Inflammatory macrophage treated with lipopolysaccharide for 1 hour (primary cell): Measurements from ENCODE around the gene DDX28.

Source experiments
- DNase-seq, 2 donors: peaks; one replicate each; pipeline ENCODE4 v3.0.0-alpha.2; 2020 to 2022

DDX28 gene, protein sequence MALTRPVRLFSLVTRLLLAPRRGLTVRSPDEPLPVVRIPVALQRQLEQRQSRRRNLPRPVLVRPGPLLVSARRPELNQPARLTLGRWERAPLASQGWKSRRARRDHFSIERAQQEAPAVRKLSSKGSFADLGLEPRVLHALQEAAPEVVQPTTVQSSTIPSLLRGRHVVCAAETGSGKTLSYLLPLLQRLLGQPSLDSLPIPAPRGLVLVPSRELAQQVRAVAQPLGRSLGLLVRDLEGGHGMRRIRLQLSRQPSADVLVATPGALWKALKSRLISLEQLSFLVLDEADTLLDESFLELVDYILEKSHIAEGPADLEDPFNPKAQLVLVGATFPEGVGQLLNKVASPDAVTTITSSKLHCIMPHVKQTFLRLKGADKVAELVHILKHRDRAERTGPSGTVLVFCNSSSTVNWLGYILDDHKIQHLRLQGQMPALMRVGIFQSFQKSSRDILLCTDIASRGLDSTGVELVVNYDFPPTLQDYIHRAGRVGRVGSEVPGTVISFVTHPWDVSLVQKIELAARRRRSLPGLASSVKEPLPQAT

DNA sequence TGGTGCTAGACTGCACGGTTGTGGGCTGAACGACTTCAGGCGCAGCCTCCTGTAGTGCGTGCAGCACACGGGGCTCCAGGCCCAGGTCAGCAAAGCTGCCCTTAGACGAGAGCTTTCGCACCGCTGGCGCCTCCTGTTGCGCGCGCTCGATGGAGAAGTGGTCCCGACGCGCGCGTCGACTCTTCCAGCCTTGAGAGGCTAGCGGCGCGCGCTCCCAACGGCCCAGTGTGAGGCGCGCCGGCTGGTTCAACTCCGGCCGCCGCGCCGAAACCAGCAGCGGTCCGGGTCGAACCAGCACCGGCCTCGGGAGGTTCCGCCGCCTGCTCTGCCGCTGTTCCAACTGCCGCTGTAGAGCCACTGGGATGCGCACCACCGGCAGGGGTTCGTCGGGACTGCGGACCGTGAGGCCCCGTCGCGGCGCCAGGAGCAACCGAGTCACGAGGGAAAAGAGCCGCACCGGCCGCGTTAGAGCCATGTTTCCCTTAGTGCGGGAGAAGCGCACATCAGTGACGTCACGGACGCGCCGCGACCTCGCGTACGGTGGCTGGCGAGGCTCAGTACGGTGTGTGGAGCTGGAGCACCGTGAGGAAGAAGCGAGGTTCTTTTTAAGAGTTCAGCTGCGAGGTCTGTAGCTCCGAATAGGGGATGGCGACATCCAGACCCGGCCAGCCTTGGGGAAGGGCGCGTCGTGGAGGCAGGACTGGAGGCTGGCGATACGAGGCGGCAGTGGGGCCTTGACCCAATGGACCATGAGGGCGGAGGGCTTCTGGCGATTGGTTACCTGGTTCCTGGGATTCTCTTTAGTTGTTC lies at the start of gene DDX28, which contains the start of gene DUS2:
Gene DDX28 (minus strand): TSS at position 505 of the 810 bp plus-strand sequence. CDS start 30 bp downstream, at position 475.
Gene DUS2 (plus strand): TSS at position 557 of the 810 bp plus-strand sequence. CDS start 14,740 bp downstream, outside the sequence.
- peak; percentile 89 to 99 for DNase-seq

DNA sequence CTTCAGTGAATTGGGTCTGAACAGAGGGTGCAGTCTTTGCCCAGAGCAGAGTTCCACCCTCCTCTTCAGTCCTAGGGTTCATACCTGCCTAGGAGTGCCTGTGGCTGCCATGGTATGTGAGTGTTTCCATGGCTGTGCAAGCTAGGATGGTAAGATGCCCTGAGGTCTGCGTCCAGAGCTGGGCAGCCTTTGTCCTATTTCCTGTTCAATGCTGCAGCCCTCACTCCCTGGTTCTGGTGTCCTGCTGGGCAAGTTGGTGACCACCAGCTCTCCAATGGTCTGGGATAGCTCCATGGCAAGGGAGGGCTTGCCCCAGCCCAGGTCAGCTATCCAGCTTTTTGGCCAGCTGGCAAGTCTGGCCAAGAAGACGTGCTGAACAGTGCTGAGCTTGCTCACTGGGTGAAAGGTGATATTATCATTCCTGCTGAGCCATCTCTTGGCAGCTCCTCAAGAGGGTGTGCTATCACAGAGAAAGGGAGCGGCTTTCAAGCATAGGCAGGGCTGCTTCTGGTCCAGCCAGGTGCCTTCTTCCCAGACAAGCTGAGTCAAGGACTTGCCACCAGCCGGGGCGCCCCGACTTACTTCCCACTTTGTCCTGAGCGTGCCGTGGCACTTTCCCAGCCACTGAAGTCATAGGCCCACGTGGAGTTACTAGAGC lies 49.1 kb upstream of the DDX28 start:
- no peak for DNase-seq

DNA sequence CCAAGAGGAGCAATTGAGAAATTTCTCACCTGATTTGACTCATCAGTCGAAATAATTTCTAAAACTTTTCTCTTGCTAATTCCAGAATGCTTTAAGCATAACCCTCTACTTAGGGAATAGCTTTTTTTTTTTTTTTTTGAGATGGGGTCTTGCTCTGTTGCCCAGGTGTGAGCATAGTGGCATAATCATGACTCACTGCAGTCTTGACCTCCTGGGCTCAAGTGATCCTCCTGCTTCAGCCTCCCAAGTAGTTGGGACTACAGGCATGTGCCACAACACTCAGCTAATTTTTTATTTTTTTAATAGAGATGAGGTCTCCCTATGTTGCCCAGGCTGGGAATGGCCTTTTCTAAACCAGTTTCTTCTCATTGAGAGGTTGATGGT lies 48.5 kb upstream of the DDX28 start:
- DNase-seq: no peak

GRCh38 chr16:68070806-68071517 lies 47.9 kb upstream of the DDX28 start:
- DNase-seq: no peak

DNA sequence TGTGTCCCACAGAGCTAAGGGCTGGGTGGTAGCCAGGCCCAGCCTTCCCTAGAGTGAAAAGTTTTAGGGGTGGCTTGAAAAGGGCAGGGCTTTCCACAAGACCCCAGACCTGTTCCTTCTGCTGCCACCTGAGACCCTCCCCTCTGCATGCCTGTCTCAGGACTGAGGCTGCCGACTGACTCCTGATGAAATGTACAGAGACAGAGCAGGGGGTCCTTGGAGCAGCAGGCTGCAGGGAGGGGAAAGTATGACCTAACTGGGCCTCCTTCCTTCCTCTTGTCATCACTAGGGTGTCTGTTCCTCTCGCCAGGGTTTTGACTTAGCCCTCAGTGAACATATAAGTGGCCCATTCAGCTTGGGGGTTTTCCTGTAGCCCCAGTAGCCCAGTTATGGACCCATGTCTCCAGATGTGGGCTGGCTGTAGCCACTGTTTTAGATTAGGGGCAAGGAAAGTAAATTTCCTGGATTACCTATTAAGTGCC lies 47.3 kb upstream of the DDX28 start:
- no peak for DNase-seq

- no peak for DNase-seq
Observed at GRCh38 chr16:68069511-68070248, 46.6 kb upstream of the DDX28 start.

GRCh38 chr16:68068926-68069325 lies 45.9 kb upstream of the DDX28 start:
- no peak for DNase-seq

- no peak for DNase-seq
Observed at GRCh38 chr16:68066763-68067162, 43.7 kb upstream of the DDX28 start.

DNA sequence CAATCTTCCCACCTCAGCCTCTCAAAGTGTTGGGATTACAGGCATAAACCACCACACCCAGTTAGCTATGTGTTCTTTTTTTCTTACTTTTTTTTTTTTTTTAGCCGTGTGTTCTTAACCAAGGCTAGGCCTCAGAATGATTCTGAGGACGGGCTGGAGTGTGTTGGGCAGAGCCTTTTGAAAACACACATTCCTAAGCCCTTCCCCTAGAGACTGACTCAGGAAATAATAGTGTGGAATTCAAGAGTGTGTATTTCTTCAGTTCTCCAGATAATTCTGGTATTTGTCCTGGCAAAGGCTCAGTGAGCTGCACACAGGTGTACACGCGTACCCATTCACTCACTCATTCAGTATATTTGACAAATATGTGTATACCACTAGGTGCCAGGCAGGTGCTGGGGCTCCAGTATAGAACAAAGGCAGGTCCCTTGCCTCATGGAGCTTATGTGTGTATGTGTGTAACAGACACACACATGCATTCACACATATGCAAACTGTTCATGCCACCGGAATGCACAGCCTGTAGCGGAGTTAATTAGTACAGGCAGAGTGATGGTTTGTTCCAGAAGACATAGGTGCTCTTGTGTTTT lies 42.8 kb upstream of the DDX28 start:
- no peak for DNase-seq

- peak; percentile 47 to 84 for DNase-seq
Observed at GRCh38 chr16:68064791-68065365, 41.8 kb upstream of the DDX28 start.

DNA sequence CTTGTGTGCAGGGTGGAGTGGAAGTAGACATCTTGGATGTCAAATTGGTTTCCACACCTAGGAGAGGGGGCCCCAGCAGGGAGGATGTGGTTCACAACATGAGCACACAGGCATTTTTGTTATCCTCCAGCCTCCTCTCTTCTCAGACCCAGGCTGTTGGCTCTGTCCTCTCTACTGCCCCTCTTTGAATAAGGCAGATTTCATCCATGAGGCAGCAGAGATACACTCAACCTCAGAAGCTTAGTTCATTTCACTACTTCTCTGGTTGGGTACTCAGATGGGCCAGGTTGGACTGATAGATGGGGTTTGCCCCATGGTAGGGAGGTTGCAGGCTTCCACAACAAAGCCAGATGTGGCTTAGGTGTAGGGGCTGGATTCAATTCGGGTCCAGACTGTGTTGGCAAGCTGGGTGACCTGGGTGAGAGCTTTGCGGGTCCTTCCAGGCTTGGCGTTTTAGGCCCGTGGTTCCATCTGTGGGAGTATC lies 39.9 kb upstream of the DDX28 start:
- DNase-seq: no peak

DNA sequence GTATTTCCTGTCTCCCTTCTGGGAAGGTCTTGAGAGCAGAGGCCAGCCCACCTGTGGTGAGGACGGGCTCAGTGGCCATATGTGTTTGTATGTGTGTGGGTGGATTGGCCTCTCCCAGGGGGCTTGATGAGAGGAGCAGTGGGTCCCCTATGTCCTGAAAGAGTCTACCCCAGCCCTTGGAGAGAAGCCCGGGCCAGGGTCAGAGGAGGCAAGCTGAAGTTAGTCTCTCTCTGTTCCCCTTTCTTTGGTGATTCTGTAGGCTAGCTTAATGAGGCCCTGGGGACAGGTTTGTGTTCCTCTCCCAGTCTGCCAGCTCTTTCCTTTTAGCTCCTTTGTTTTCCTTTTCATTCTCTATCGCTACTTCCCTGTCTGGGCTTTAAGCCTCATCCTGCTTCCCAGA lies 38.4 kb upstream of the DDX28 start:
- no peak for DNase-seq

DNA sequence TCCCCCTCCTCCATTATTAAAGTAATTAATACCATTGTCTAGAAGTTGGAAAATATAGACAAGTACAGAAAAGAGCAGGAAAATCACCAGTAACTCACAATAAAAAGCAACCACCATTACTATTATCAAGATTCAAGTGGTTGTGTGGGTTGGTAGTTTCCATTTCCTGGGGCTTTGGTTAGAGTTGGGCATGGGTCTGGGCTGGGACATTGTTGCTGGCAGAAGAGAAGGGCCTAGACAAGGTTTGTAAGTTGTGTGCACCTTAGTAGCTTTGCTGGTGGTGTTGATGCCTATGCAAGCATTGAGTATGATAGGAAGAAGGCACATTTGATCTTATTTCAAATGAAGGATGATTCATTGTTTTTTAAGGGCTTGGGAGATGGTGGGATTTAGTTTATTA lies 36.8 kb upstream of the DDX28 start:
- no peak for DNase-seq

GRCh38 chr16:68055395-68055794 lies 32.4 kb upstream of the DDX28 start:
- DNase-seq: no peak

GRCh38 chr16:68049449-68049848 lies 26.4 kb upstream of the DDX28 start:
- DNase-seq: peak; percentile 39 to 75

- DNase-seq: no peak
Observed at GRCh38 chr16:68047987-68048386, 25.0 kb upstream of the DDX28 start.

DNA sequence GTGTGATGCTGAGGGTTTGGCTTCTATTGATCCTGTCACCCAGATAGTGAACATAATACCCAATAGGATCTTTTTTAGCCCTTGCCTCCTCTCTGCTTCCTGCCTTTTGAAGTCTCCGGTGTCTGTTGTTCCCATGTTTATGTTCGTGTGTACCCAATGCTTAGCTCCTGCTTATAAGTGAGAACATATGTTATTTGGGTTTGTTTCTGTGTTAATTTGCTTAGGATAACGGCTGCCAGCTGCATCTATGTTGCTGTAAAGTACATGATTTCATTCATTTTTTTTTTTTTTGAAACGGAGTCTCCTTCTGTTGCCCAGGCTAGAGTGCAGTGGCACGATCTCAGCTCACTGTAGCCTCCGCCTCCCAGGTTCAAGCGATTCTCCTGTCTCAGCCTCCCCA lies 23.1 kb upstream of the DDX28 start:
- DNase-seq: no peak

DNA sequence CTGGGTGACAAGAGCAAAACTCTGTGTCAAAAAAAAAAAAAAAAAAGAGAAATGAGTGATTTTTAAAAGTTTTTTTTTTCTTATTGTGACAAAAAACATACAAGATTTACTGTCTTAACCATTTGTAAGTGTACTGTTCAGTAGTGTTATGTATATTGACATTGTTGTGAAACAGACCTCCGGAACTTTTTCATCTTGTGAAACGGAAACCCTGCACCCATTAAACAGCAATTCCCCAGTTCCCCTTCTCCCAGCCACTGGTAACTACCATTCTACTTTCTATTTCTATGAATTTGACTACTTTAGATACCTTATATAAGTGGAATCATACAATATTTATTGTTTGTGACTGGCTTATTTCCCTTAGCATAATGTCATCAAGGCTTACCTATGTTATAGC lies 18.8 kb upstream of the DDX28 start:
- peak; percentile 70 to 76 for DNase-seq

GRCh38 chr16:68040506-68041288 lies 17.7 kb upstream of the DDX28 start:
- DNase-seq: peak; percentile 46 to 83
